GM23338 (cell line): Measurements from ENCODE around the gene STPG4.

Source experiments
- CTCF ChIP-seq, 2 experiments: fragments of 200-600 bp in 1 of 2; sonication (generic) in 1 of 2; conservative IDR thresholded peaks; 2 replicates each; pipeline versions ENCODE4 v1.5.1 to v1.6.1; 2016 to 2017; ENCODE audit warnings: antibody characterized with exemption in 2 of 2, low read depth in 2 of 2, mild to moderate bottlenecking in 2 of 2, moderate library complexity in 1 of 2
- ETS1 ChIP-seq: IDR thresholded peaks from 2 replicates; pipeline ENCODE4 v1.6.1; 2016; ENCODE audit warnings: antibody characterized with exemption
- EZH2 ChIP-seq: fragments of 200-600 bp; sonication (generic); IDR thresholded peaks from one replicate; pipeline ENCODE4 v1.8.0; 2017; ENCODE audit warnings: antibody characterized with exemption, mild to moderate bottlenecking, low read depth; ENCODE audit not compliant: unreplicated experiment
- NANOG ChIP-seq: IDR thresholded peaks from 2 replicates; pipeline ENCODE4 v1.6.1; 2016; ENCODE audit warnings: antibody characterized with exemption, borderline replicate concordance
- POLR2AphosphoS5 ChIP-seq: IDR thresholded peaks from 2 replicates; pipeline ENCODE4 v1.6.1; 2016; ENCODE audit warnings: antibody characterized with exemption, low read depth

- TF ChIP-seq CTCF (conservative IDR thresholded peaks at IDR 0.05; ENCODE audit: low read depth in 2 of 2) (no peak), EZH2 (no peak), POLR2AphosphoS5 (no peak), NANOG (no peak), ETS1 (no peak)
Observed at GRCh38 chr2:47126783-47127182, 28.3 kb downstream of the STPG4 start.
